GM21423 (cell line): ENCODE results near the gene PIAS4.

Experiments
- ATAC-seq: cut with Tn5 transposase; IDR thresholded peaks from one replicate; pipeline ENCODE4 v1.9.1; 2021; ENCODE audit warnings: mild to moderate bottlenecking, moderate library complexity; ENCODE audit not compliant: unreplicated experiment

PIAS4 gene

DNA sequence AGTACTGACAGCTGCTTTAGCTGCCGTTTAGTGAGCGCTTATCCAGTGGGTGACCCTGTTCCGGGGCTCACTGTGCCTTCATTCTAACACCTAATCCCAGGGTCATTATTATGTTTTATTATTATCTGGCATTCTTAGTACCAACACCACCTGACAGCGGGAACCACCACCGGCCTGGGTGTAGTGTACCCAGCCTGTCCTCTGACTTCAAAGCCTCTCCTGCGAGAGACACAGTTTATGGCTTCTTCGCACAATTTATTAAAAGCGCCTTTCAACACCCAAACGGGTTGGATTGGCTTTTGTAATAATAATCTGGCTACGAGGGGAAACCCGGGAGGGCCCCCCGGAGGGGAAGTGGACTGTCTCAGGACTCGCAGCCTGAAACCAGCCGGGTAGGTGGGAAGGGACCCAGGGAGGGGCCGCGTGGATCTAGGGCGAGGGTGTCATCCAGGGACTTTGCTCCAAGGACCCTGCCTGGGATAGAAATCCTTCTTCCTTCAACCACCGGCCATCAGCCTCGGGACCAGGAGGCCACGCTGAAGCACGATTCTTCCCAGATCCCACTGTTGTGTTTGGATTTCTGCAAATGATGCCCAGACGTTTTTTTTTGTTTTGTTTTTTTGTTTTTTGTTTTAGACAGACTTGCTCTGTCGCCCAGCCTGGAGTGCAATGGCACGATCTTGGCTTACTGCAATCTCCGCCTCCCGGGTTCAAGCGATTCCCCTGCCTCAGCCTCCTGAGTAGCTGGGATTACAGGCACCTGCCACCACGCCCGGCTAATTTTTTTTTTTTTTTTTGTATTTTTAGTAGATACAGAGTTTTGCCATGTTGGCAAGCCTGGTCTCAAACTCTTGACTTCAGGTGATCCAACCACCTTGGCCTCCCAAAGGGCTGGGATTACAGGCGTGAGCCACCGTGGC, 60.8 kb downstream of the PIAS4 start:
- ATAC-seq = no peak

DNA sequence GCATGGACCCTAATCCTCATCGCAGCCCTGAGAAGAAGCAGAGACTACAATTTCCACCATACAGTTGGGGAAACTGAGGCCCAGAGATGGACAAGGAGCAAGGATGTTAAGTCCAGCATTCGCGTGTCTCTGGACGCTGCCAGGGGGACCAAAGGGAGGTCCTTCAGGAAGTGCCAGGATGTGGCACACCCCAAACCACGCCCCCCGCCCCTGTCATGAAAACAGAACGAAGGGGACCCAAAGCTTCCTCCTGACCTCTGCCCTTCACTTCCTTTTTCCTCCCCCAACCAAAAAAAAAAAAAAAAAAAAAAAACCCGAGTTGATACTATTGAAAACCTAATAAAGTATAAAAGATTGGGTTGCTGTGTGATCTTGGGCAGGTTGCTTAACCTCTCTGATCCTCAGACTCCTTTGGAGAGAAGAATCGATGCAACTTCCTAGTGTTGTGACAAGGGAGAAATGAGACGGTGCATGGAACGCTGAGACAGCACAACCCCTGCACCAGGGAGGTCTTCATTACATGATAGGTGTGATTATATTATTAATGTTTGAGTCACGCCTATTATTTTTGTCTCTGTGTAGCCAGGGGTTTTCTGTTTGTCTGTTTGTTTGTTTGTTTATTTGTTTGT, 61.9 kb downstream of the PIAS4 start:
- ATAC-seq = no peak

DNA sequence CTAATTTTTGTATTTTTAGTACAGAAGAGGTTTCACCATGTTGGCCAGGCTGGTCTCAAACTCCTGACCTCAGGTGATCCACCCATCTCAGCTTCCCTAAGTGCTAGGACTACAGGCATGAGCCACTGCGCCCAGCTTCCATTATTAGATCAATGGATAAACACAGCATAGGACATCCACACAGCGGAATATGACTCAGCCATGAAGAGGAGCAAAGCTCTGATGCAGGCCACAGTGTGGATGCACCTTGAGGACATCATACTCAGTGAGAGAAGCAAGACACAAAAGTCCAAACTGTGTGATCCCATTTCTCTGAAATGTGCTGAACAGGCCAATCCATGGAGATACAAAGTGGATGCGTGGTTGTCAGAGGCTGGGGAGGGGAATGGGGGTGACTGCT, 64.1 kb downstream of the PIAS4 start:
- ATAC-seq = no peak

- ATAC-seq = no peak
Observed at GRCh38 chr19:4075373-4075772, 67.8 kb downstream of the PIAS4 start.

GRCh38 chr19:4077007-4077374, 69.5 kb downstream of the PIAS4 start:
- ATAC-seq = no peak

DNA sequence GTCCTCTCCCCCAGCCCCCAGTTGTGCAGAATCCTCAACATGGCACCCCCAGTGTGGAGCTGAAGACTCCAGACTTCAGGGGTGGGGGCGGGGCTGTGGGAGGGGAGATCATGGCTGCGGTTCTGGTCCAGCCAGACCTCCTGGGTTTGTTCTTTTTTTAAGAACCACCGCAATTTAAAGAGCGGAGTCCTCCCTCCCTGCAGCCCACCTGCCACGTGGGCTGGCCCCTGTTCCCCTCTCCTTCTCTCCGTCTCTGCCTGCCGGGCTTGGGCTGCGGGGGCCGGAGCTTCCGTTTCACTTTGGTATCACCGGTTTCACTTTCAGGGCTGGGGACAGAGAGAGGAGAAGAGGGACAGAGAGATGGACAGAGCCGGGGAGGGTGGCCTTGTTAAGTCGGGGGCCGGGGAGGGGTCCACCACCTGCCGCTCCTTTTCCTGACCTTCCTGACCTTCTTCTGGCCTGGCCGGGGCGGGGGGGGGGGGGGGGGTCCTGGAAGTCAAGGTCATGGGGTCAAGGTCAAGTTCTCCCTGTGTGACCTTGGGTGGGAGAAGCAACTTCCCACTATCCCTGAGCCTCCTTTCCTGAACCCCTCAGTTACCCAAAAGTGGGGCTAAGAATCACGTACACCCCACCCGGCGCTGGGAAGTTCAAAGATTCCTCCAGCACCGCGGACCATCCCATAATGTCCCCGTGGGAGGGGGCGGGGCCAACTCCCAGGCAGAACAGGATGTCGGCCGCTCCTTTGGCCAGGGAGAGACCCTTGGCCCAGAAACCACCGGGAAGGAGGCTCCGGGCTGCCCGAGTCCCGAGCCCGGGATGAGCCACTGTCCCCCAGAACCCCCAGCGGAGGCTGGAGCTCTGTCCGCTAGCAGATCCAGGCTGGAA, 70.5 kb downstream of the PIAS4 start:
- no peak for ATAC-seq

DNA sequence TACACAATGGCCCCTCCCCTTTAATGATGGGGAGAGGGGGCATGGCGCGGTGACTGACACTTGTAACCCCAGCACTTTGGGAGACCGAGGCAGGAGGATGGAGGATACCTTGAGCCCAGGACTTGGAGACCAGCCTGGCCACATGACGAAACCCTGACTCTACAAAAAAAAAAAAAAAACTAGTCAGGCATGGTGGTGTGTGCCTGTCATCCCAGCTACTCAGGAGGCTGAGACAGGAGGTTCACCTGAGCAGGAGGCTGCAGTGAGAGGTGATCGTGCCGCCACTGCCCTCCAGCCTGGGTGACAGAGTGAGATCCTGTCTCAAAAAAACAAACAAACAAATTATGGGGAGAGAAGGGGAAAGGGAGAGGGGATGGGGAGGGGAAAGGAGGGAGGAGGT, 72.9 kb downstream of the PIAS4 start:
- ATAC-seq = no peak

DNA sequence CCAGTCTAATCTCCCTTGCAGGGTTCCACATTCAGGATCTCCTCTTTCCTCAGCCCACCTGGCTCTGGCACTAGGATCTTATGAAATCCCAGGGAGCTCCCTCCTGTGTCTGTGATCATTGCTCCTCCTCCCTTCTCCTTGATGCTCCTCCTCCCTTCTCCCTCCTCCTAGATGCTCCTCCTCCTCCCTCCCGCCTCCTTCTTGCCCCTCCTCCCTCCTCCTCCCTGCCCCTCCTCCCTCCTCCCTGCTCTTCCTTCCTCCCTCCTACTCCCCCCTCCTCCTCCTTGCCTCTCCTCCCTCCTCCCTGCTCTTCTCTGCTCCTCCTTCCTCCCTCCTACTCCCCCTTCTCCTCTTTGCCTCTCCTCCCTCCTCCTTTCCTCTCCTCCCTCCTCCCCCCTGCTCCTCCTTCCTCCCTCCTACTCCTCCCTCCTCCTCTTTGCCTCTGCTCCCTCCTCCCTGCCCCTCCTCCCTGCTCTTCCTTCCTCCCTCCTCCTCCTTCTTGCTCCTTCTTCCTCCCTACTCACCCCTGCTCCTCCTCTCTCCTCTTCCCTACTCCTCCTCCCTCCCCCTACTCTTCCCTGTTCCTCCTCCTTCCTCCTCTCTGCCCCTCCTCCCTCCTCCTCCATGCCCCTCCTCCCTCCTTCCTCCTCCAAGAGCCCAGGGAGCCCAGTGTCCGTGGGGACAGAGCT, 74.0 kb downstream of the PIAS4 start:
- ATAC-seq = no peak

DNA sequence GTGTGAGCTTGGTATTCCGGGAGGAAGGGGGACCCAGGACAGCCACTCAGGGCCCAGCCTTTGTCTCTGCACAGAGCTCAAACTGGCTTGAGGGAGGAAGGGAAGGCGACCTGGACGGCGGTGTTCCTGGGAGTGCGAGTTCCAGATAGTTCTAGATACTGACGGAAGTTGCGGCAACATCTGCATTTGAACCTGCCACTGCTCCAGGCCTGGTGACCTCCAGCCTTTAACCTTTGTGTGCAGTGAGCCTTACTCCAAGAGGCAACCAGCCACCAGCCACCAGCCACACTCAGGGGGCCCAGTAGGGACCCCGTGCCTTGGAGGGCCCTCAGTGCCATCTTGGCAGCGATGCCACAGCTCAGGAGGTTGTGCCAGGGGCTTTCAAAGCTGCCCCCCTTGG, 74.6 kb downstream of the PIAS4 start:
- no peak for ATAC-seq

DNA sequence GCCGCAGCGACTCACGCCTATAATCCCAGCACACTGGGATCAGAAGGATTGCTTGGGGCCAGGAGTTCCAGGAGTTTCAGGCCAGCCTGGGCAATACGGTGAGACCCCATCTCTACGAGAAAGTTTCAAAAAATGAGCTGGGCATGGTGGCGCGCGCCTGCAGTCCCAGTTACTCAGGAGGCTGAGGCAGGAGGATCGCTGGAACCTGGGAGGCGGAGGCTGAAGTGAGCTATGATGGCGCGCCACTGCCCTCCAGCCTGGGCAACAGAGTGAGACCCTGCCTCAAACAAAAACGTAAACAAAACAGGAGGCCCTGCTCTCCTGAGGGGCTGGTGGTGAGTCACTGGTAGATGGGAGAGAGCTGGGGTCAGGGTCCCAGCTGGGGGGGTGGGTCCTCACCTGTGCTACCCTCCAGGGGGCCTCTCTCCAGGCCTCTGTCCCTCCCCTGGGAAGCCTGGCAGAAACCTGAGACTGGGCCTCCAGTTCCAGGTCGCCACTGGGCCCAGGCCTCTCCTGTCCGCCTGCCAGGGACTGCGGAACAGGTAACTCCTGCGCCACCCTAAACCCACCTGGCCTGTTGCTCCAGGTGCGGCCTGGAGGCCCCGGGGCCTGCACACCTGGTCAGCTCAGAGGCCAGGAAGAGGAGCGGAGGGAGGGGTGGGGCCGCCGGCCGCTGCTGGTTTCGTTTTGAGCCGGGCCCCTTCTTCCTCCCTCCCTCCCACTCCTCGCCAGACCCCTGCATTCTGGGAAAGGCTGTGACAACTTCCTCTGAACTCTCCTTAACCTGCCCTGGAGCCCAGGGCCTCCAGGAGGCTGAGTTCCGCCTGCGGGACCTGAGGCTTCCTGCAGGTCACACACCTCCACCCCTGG, 76.4 kb downstream of the PIAS4 start:
- no peak for ATAC-seq

DNA sequence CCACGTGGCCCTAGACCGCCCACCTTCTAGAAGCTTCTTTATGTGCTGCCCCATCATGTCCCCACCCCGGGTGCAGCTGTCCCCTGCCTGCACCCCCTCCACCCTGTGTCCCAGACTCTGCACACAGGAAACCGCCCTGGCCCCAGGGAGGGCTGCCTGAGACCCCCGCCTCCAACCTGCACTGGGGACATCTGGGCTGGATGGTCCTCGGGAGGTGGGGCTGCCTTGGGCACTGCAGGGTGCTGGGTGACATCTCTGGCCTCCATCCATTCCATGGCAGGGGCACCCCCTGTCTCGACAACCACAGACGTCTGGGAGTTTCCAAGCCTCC, 77.0 kb downstream of the PIAS4 start:
- ATAC-seq = no peak

- no peak for ATAC-seq
Observed at GRCh38 chr19:4086411-4086867, 78.9 kb downstream of the PIAS4 start.

DNA sequence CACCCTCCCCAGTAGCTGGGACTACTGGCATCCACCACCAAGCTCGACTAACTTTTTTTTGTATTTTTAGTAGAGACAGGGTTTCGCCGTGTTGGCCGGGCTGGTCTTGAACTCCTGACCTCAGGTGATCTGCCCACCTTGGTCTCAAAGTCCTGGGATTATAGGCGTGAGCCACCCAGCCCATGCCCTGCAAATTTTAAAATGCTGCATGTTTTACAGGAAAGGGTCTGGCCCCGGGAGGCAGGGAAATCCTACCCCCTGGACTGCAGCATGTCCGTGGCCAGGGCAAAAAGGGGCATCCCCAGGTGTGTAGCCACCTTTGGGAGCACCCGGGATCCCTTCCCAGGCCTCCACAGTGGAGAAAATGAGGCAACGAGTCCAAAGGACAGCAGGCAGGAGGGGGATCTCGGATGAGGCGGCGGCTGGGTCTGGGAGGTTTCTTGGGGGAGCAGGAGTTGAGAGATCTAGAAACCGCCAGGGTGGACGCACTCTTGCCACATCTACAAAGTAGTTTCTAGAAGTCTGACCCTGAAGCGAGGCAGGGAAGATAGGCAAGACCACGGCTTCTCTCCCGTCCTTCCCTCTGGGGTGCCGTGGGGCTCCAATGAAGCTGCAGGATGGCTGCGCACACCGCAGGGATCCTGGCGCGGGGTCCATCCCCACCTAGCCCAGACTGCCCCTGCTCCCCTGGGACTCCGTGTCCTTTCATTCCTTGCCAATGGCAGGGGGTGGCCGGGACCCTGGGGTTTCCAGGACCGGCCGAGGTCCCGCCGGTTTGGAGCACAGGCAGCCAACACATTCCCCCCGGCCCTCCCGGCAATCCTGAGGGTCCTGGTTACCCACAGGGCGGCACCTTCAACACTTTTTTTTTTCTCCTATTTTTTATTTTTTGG, 80.5 kb downstream of the PIAS4 start:
- ATAC-seq = no peak

GRCh38 chr19:4088975-4089374, 81.4 kb downstream of the PIAS4 start:
- ATAC-seq = peak; percentile 25
